ENCODE measurements around the gene ATCAY.

ATCAY gene

DNA sequence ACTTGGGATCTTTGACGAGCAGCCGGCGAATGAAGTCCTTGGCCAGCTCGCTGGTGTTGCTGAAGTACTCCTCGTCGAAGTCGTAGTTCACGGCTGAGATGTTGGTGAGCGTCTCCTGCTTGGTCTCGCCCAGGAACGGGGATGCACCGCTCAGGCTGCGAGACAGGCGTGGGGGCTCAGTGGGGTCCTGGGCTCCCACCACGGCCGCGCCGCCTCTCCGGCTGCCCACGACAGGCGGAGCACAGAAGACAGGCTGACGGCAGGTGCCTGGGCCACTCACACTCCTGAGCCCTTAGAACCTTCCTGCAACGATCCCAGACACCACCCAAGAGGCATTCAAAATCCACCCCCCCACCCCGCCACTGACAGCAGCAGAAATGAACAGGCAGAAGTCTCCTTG lies 80.5 kb downstream of the ATCAY start:
- no peak for TF ChIP-seq SPI1 (IDR thresholded peaks at IDR 0.05; ENCODE audit: borderline replicate concordance, low read depth)
- no peak for TF ChIP-seq GABPA (IDR thresholded peaks at IDR 0.05; ENCODE audit: low read depth)
- no peak for TF ChIP-seq POLR2AphosphoS5 (IDR thresholded peaks at IDR 0.05; ENCODE audit: low read depth)
- TF ChIP-seq, protein P1, sequence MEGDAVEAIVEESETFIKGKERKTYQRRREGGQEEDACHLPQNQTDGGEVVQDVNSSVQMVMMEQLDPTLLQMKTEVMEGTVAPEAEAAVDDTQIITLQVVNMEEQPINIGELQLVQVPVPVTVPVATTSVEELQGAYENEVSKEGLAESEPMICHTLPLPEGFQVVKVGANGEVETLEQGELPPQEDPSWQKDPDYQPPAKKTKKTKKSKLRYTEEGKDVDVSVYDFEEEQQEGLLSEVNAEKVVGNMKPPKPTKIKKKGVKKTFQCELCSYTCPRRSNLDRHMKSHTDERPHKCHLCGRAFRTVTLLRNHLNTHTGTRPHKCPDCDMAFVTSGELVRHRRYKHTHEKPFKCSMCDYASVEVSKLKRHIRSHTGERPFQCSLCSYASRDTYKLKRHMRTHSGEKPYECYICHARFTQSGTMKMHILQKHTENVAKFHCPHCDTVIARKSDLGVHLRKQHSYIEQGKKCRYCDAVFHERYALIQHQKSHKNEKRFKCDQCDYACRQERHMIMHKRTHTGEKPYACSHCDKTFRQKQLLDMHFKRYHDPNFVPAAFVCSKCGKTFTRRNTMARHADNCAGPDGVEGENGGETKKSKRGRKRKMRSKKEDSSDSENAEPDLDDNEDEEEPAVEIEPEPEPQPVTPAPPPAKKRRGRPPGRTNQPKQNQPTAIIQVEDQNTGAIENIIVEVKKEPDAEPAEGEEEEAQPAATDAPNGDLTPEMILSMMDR (IDR thresholded peaks at IDR 0.05; ENCODE audit: insufficient read depth, low read length) = no peak
- no peak for DNase-seq (ENCODE audit: low read depth in 1 of 2, low spot score in 1 of 2)
- Histone ChIP-seq H3K27me3 (ENCODE audit: insufficient read depth, poor library complexity, severe bottlenecking) (no peaks in the 10 kb centered on the region), H3K4me3 (replicated peaks; ENCODE audit: insufficient read depth, low read length) (no peak overlapping the region), H3K27ac (replicated peaks) (no peak overlapping the region)

DNA sequence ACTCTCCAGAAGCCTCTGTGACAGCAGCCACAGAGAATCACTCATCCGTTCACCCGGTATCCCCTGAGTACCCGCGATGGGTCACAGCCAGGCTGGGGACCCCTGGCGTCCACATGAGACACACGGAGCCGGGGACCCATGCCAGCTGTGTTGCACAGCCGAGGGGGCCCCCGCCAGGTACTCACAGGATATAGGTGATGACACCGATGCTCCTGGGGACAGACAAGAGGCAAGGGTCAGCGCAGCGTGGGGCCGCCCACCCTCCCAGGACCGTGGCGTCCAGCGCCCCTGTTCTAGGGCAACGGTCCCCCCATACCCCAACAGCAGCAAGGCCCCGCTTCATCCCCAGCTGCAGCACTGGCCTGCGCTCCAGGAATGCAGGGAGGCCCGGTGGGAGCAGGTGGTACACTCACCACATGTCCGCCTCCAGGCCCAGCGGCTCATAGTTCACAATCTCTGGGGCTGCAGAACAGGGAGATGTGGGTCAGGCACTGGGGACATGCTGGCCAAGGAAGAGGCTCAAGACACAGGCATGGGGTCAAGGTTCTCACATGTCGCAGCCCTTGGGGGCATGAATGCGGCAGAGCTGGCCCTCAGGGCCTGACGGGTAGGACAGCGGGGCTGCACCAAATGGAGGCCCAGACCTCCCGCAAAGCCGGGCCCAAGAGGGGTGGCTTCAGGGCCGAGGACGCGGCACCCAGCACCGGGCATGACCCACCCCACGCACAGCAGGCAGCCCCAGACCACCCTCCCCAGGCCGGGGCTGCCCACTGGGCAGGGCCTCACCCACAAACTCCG lies 83.2 kb downstream of the ATCAY start:
- TF ChIP-seq, protein P2, sequence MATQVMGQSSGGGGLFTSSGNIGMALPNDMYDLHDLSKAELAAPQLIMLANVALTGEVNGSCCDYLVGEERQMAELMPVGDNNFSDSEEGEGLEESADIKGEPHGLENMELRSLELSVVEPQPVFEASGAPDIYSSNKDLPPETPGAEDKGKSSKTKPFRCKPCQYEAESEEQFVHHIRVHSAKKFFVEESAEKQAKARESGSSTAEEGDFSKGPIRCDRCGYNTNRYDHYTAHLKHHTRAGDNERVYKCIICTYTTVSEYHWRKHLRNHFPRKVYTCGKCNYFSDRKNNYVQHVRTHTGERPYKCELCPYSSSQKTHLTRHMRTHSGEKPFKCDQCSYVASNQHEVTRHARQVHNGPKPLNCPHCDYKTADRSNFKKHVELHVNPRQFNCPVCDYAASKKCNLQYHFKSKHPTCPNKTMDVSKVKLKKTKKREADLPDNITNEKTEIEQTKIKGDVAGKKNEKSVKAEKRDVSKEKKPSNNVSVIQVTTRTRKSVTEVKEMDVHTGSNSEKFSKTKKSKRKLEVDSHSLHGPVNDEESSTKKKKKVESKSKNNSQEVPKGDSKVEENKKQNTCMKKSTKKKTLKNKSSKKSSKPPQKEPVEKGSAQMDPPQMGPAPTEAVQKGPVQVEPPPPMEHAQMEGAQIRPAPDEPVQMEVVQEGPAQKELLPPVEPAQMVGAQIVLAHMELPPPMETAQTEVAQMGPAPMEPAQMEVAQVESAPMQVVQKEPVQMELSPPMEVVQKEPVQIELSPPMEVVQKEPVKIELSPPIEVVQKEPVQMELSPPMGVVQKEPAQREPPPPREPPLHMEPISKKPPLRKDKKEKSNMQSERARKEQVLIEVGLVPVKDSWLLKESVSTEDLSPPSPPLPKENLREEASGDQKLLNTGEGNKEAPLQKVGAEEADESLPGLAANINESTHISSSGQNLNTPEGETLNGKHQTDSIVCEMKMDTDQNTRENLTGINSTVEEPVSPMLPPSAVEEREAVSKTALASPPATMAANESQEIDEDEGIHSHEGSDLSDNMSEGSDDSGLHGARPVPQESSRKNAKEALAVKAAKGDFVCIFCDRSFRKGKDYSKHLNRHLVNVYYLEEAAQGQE (IDR thresholded peaks at IDR 0.05; ENCODE audit: insufficient replicate concordance, low read depth) = no peak
- TF ChIP-seq POLR2AphosphoS5 (IDR thresholded peaks at IDR 0.05; ENCODE audit: low read depth) (no peak), GABPA (IDR thresholded peaks at IDR 0.05; ENCODE audit: low read depth) (no peak), SPI1 (IDR thresholded peaks at IDR 0.05; ENCODE audit: borderline replicate concordance, low read depth) (no peak)
- TF ChIP-seq, protein P1 (IDR thresholded peaks at IDR 0.05; ENCODE audit: insufficient read depth, low read length) = no peak
- Histone ChIP-seq H3K27ac (replicated peaks) (no peak overlapping the region), H3K27me3 (ENCODE audit: insufficient read depth, poor library complexity, severe bottlenecking) (no peaks in the 10 kb centered on the region), H3K4me3 (replicated peaks; ENCODE audit: insufficient read depth, low read length) (no peak overlapping the region)
- no peak for DNase-seq (ENCODE audit: low read depth in 1 of 2, low spot score in 1 of 2)

DNA sequence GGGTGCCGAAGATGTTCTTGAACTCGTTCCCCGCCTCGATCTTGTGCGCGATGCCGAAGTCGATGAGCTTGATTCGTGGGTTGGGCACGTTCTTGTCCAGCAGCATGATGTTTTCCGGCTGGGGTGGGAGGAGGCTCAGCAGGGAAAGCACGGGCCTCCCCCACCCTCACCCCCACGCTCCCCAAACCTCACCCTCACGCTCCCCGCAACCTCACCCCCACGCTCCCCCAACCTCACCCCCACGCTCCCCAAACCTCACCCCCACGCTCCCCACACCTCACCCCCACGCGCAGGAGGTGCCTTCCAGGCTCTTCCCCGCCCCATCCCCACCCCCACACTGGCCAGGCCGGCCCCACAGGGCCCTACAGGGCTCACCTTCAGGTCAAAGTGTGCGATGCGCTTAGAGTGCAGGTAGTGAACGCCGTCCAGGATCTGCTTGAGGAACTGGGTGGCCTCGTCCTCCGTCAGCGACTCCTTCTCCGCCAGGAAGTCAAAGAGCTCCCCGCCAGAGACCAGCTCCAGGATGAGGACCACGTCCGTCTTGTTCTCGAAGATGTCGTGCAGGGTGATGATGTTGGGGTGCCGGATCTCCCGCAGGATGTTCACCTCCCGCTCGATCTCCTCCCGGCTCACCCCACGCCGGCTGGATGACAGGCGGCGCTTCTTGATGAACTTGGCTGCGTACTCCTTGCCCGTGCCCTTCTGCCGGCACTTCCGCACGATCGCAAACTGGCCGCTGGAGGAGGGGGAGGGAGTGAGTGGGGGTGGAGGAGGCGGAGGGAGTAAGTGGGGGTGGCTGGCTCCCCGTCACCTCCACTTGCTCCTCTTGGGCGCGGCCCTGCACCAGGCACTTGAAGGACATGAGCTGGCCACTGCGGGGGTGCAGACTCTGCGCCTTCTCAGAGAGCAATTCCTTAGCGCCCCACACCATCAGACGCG lies 84.0 kb downstream of the ATCAY start:
- Histone ChIP-seq H3K4me3 (replicated peaks; ENCODE audit: insufficient read depth, low read length) (no peak overlapping the region), H3K27me3 (ENCODE audit: insufficient read depth, poor library complexity, severe bottlenecking) (no peaks in the 10 kb centered on the region), H3K27ac (replicated peaks) (no peak overlapping the region)
- no peak for DNase-seq (ENCODE audit: low read depth in 1 of 2, low spot score in 1 of 2)
- TF ChIP-seq, protein P2 (IDR thresholded peaks at IDR 0.05; ENCODE audit: insufficient replicate concordance, low read depth) = no peak
- TF ChIP-seq POLR2AphosphoS5 (IDR thresholded peaks at IDR 0.05; ENCODE audit: low read depth) = no peak
- no peak for TF ChIP-seq GABPA (IDR thresholded peaks at IDR 0.05; ENCODE audit: low read depth)
- TF ChIP-seq SPI1 (IDR thresholded peaks at IDR 0.05; ENCODE audit: borderline replicate concordance, low read depth) = no peak

All from HL-60 (cell line).